ENCODE data around the gene PRR19.

- TF ChIP-seq EZH2phosphoT487 (IDR thresholded peaks at IDR 0.05; ENCODE audit: low read depth) = no peak
- no peak for TF ChIP-seq CTCF (IDR thresholded peaks at IDR 0.05; ENCODE audit: low read depth, low read length)
Measured at GRCh38 chr19:42301646-42302203, at the start of gene PRR19.
